Endodermal cell (in vitro differentiated cells): ENCODE results near the gene AKAP13. TPM values are rescaled to one million over a fixed set of nuclear protein-coding genes. Genes with fewer than 3 reads are reported as not detected.

Experiments
- DNase-seq: peaks from one replicate; pipeline ENCODE4 v3.0.0-alpha.2; 2017
- H3K27ac ChIP-seq: 2 replicates; pipeline ENCODE4 v1.5.1; 2013; ENCODE audit warnings: mild to moderate bottlenecking, low read depth, low read length, moderate library complexity
- H3K27me3 ChIP-seq: 2 replicates; pipeline ENCODE4 v1.6.1; 2013; ENCODE audit warnings: mild to moderate bottlenecking, low read length, moderate library complexity; ENCODE audit not compliant: insufficient read depth, control insufficient read depth, poor library complexity, severe bottlenecking
- H3K36me3 ChIP-seq: 2 replicates; pipeline ENCODE4 v1.7.0; 2013; ENCODE audit warnings: mild to moderate bottlenecking, low read length, moderate library complexity; ENCODE audit not compliant: control insufficient read depth, insufficient read depth
- H3K4me1 ChIP-seq: one replicate; pipeline ENCODE4 v1.7.0; 2013; ENCODE audit warnings: low read length; ENCODE audit not compliant: control insufficient read depth, insufficient read depth
- H3K4me3 ChIP-seq: 2 replicates; pipeline ENCODE4 v1.5.1; 2013; ENCODE audit warnings: mild to moderate bottlenecking, low read length, moderate library complexity
- H3K9ac ChIP-seq: 2 replicates; pipeline ENCODE4 v1.6.1; 2013; ENCODE audit warnings: mild to moderate bottlenecking, low read length, moderate library complexity; ENCODE audit not compliant: poor library complexity, severe bottlenecking; ENCODE audit errors: extremely low read depth
- H3K9me3 ChIP-seq: 2 replicates; pipeline ENCODE4 v1.6.1; 2013; ENCODE audit warnings: mild to moderate bottlenecking, low read length, moderate library complexity; ENCODE audit not compliant: control insufficient read depth
- H3K27ac Mint-ChIP-seq: 2 replicates; pipeline ENCODE4 v1.8.0; 2020; ENCODE audit warnings: mixed read lengths
- H3K27me3 Mint-ChIP-seq: 2 replicates; pipeline ENCODE4 v1.8.0; 2021; ENCODE audit warnings: mild to moderate bottlenecking, mixed read lengths; ENCODE audit not compliant: insufficient read depth
- H3K36me3 Mint-ChIP-seq: 2 replicates; pipeline ENCODE4 v1.8.0; 2020; ENCODE audit warnings: low read depth, mixed read lengths
- H3K4me1 Mint-ChIP-seq: 2 replicates; pipeline ENCODE4 v1.8.0; 2020; ENCODE audit warnings: mixed read lengths
- H3K4me3 Mint-ChIP-seq: 2 replicates; pipeline ENCODE4 v1.8.0; 2020; ENCODE audit warnings: mild to moderate bottlenecking, moderate library complexity, mixed read lengths
- H3K9me3 Mint-ChIP-seq: 2 replicates; pipeline ENCODE4 v1.8.0; 2020; ENCODE audit warnings: mild to moderate bottlenecking, mixed read lengths
- CTCF ChIP-seq: fragments of 200-600 bp; sonication (generic); conservative IDR thresholded peaks from 2 replicates; pipeline ENCODE4 v1.5.0; 2021; ENCODE audit warnings: antibody characterized with exemption, mild to moderate bottlenecking
- WGBS, 2 experiments: methylation state at CpG; one replicate each; pipeline versions ENCODE4 v1.1.5 to v1.1.7; 2013; ENCODE audit warnings: missing lambda C conversion rate in 2 of 2, mixed read lengths in 1 of 2; ENCODE audit not compliant: insufficient coverage in 1 of 2, insufficient read length in 1 of 2; 5-methylcytosine and 5-hydroxymethylcytosine counted together
- total RNA-seq, 2 donors: library from RNA; stranded (reverse); fragmentation: NEBNext Ultra II Directional in 1 of 2; extraction: Animal tissue kit (Norgen Biotek cat#: 25700) in 1 of 2; gene quantifications; 2 replicates in 1 of 2; 3 replicates in 1 of 2; pipeline ENCODE4 v1.2.1, GENCODE V29; 2021

The AKAP13 gene
- total RNA-seq, 2 donors from 2014 or later = 115 to 131 TPM

GRCh38 chr15:85564686-85565085 is 184.3 kb downstream of the AKAP13 start:
- Histone ChIP-seq H3K27me3 (no peaks in the 10 kb centered on the region), H3K4me1 (no peaks in the 10 kb centered on the region), H3K36me3 (peaks cover 47% of the 10 kb centered on the region), H3K9ac (no peak overlapping the region), H3K27ac (no peak overlapping the region), H3K4me3 (no peak overlapping the region), H3K9me3 (no peaks in the 10 kb centered on the region)
- no peaks in the 10 kb centered on the region for H3K9me3 Mint-ChIP-seq
- TF ChIP-seq CTCF = no peak
- H3K27ac Mint-ChIP-seq = no peak overlapping the region
- peaks cover 12% of the 10 kb centered on the region for H3K4me1 Mint-ChIP-seq
- no peaks in the 10 kb centered on the region for H3K27me3 Mint-ChIP-seq
- peaks cover 13% of the 10 kb centered on the region for H3K36me3 Mint-ChIP-seq
- no peak overlapping the region for H3K4me3 Mint-ChIP-seq
- no peak for DNase-seq
- 81 to 95% methylated on average over 2 of the region's 2 CpGs for WGBS, 2 experiments

- TF ChIP-seq CTCF = no peak
- Histone ChIP-seq H3K4me1 (peaks cover 7% of the 10 kb centered on the region), H3K4me3 (no peak overlapping the region), H3K9ac (no peak overlapping the region), H3K27me3 (no peaks in the 10 kb centered on the region), H3K9me3 (no peaks in the 10 kb centered on the region), H3K36me3 (peaks cover 28% of the 10 kb centered on the region), H3K27ac (no peak overlapping the region)
- DNase-seq = no peak
- no peak overlapping the region for H3K27ac Mint-ChIP-seq
- no peak overlapping the region for H3K4me3 Mint-ChIP-seq
- peaks cover 30% of the 10 kb centered on the region for H3K4me1 Mint-ChIP-seq
- WGBS, 2 experiments = 93 to 95% methylated on average over 5 to 6 of the region's 7 CpGs
- H3K27me3 Mint-ChIP-seq = no peaks in the 10 kb centered on the region
- no peaks in the 10 kb centered on the region for H3K9me3 Mint-ChIP-seq
- peaks cover 3% of the 10 kb centered on the region for H3K36me3 Mint-ChIP-seq
Observed at GRCh38 chr15:85568261-85568808, 187.9 kb downstream of the AKAP13 start.

GRCh38 chr15:85570336-85570735 is 189.9 kb downstream of the AKAP13 start:
- H3K9ac ChIP-seq = no peak overlapping the region
- H3K4me1 ChIP-seq = peaks cover 7% of the 10 kb centered on the region
- peaks cover 22% of the 10 kb centered on the region for H3K36me3 ChIP-seq
- Mint-ChIP-seq H3K27ac (peak overlapping the region; percentile 30), H3K4me3 (no peak overlapping the region), H3K9me3 (no peaks in the 10 kb centered on the region), H3K36me3 (peaks cover 7% of the 10 kb centered on the region), H3K27me3 (no peaks in the 10 kb centered on the region), H3K4me1 (peaks cover 27% of the 10 kb centered on the region)
- no peaks in the 10 kb centered on the region for H3K27me3 ChIP-seq
- H3K27ac ChIP-seq = no peak overlapping the region
- H3K9me3 ChIP-seq = no peaks in the 10 kb centered on the region
- H3K4me3 ChIP-seq = no peak overlapping the region
- DNase-seq = no peak
- 94 to 100% methylated on average over 8 of the region's 8 CpGs for WGBS, 2 experiments
- no peak for TF ChIP-seq CTCF
